ENCODE results near the gene ATP5PD. TPM values are rescaled to one million over a fixed set of nuclear protein-coding genes. Genes with fewer than 3 reads are reported as not detected.

Gene ATP5PD
- total and polyA plus RNA-seq, 2 of the 13 experiments (the other 11 are each of a cell fraction or from before 2014, with no cell fraction given): 158 to 428 TPM

GRCh38 chr17:75096082-75096625, 49.4 kb upstream of the ATP5PD start (continued):
- TF ChIP-seq ZNF317 (CRISPR knock-in tag; IDR thresholded peaks at IDR 0.05) (no peak), FOXA1 (IDR thresholded peaks at IDR 0.05) (no peak), FOXA1 (CRISPR knock-in tag; IDR thresholded peaks at IDR 0.05) (peak; percentile 77), RFXAP (CRISPR knock-in tag; IDR thresholded peaks at IDR 0.05; ENCODE audit: borderline replicate concordance) (no peak), ZNF772 (CRISPR knock-in tag; IDR thresholded peaks at IDR 0.05) (no peak), AGO2 (optimal IDR thresholded peaks at IDR 0.05; ENCODE audit: low read depth, low read length) (no peak), FOXK2 (IDR thresholded peaks at IDR 0.05) (0 out of 2 replicates have a peak, but pooled peaks have one; percentile 11), MED1 (CRISPR knock-in tag; IDR thresholded peaks at IDR 0.05) (peak; percentile 74), ZBTB3 (CRISPR knock-in tag; IDR thresholded peaks at IDR 0.05; ENCODE audit: borderline replicate concordance, low read depth) (no peak), ZNF616 (CRISPR knock-in tag; IDR thresholded peaks at IDR 0.05; ENCODE audit: low read depth) (no peak), HOXA3 (CRISPR knock-in tag; IDR thresholded peaks at IDR 0.05) (peak; percentile 62), SMAD9 (CRISPR knock-in tag; IDR thresholded peaks at IDR 0.05) (no peak), ZNF790 (CRISPR knock-in tag; IDR thresholded peaks at IDR 0.05; ENCODE audit: borderline replicate concordance) (0 out of 2 replicates have a peak, but pooled peaks have one; percentile 59), ISL2 (CRISPR knock-in tag; IDR thresholded peaks at IDR 0.05) (no peak), SKI (IDR thresholded peaks at IDR 0.05; ENCODE audit: partially characterized antibody) (peak; percentile 51), ZFP36L1 (CRISPR knock-in tag; IDR thresholded peaks at IDR 0.05) (no peak), MEF2D (CRISPR knock-in tag; IDR thresholded peaks at IDR 0.05) (0 out of 2 replicates have a peak, but pooled peaks have one; percentile 65), SMYD3 (CRISPR knock-in tag; IDR thresholded peaks at IDR 0.05) (no peak), ZNF362 (CRISPR knock-in tag; IDR thresholded peaks at IDR 0.05; ENCODE audit: borderline replicate concordance) (no peak), RCOR2 (CRISPR knock-in tag; IDR thresholded peaks at IDR 0.05) (no peak), ZNF18 (CRISPR knock-in tag; IDR thresholded peaks at IDR 0.05; ENCODE audit: insufficient replicate concordance) (no peak), ZMAT3 (CRISPR knock-in tag; conservative IDR thresholded peaks at IDR 0.05) (0 out of 2 replicates have a peak, but pooled peaks have one; percentile 26), ZNF746 (CRISPR knock-in tag; IDR thresholded peaks at IDR 0.05) (peak; percentile 45; the same call in 1 of the 2 replicates), MNT (IDR thresholded peaks at IDR 0.05) (no peak)
- TF ChIP-seq, protein P1, sequence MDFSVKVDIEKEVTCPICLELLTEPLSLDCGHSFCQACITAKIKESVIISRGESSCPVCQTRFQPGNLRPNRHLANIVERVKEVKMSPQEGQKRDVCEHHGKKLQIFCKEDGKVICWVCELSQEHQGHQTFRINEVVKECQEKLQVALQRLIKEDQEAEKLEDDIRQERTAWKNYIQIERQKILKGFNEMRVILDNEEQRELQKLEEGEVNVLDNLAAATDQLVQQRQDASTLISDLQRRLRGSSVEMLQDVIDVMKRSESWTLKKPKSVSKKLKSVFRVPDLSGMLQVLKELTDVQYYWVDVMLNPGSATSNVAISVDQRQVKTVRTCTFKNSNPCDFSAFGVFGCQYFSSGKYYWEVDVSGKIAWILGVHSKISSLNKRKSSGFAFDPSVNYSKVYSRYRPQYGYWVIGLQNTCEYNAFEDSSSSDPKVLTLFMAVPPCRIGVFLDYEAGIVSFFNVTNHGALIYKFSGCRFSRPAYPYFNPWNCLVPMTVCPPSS (IDR thresholded peaks at IDR 0.05): no peak
- TF ChIP-seq, protein P2, sequence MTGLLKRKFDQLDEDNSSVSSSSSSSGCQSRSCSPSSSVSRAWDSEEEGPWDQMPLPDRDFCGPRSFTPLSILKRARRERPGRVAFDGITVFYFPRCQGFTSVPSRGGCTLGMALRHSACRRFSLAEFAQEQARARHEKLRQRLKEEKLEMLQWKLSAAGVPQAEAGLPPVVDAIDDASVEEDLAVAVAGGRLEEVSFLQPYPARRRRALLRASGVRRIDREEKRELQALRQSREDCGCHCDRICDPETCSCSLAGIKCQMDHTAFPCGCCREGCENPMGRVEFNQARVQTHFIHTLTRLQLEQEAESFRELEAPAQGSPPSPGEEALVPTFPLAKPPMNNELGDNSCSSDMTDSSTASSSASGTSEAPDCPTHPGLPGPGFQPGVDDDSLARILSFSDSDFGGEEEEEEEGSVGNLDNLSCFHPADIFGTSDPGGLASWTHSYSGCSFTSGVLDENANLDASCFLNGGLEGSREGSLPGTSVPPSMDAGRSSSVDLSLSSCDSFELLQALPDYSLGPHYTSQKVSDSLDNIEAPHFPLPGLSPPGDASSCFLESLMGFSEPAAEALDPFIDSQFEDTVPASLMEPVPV (CRISPR knock-in tag; IDR thresholded peaks at IDR 0.05): no peak
